IgD-negative memory B cell (primary cell): ENCODE data around the gene SPEM3. TPM values are rescaled to one million over a fixed set of nuclear protein-coding genes. Genes with fewer than 3 reads are reported as not detected.
"Not testable (repeated sequence)": the region's sequence is repeated elsewhere in the genome, so short reads cannot be mapped to it uniquely, and the experiment has no call there.

ENCODE experiments used
- H3K27ac Mint-ChIP-seq, 3 donors: one replicate each; pipeline ENCODE4 v1.8.0; 2020 to 2022; ENCODE audit warnings: mild to moderate bottlenecking in 3 of 3, mixed read lengths in 3 of 3, moderate library complexity in 1 of 3
- H3K27me3 Mint-ChIP-seq: one replicate; pipeline ENCODE4 v1.8.0; 2021; ENCODE audit warnings: mixed read lengths
- H3K36me3 Mint-ChIP-seq: one replicate; pipeline ENCODE4 v1.8.0; 2020; ENCODE audit warnings: mild to moderate bottlenecking, mixed read lengths
- H3K4me1 Mint-ChIP-seq, 3 donors: one replicate each; pipeline ENCODE4 v1.8.0; 2020 to 2022; ENCODE audit warnings: mixed read lengths in 3 of 3, mild to moderate bottlenecking in 1 of 3
- H3K4me3 Mint-ChIP-seq, 4 donors: one replicate each; pipeline ENCODE4 v1.8.0; 2020 to 2022; ENCODE audit warnings: mild to moderate bottlenecking in 4 of 4, mixed read lengths in 4 of 4, moderate library complexity in 3 of 4
- H3K9me3 Mint-ChIP-seq, 3 donors: one replicate each; pipeline ENCODE4 v1.8.0; 2020 to 2021; ENCODE audit warnings: mixed read lengths in 3 of 3, mild to moderate bottlenecking in 1 of 3
- polyA plus RNA-seq: library from polyadenylated mRNA; unstranded; fragments of 300-500 nt; fragmentation: Illumina TruSeq; gene quantifications from one replicate; pipeline ENCODE4 v1.2.3, GENCODE V29; 2021

SPEM3 gene
- polyA plus RNA-seq, 1 donor from 2014 or later, result not detected

GRCh38 chr17:7476494-7476893 is 47.8 kb downstream of the SPEM3 start:
- peaks cover 30 to 38% (median 38%) of the 10 kb centered on the region in 3 donors for H3K4me1 Mint-ChIP-seq
- no peaks in the 10 kb centered on the region for H3K27me3 Mint-ChIP-seq
- H3K4me3 Mint-ChIP-seq, result peak overlapping the region in 3 of 4 donors; percentile 30 to 82 (median 35)
- H3K36me3 Mint-ChIP-seq, result no peaks in the 10 kb centered on the region
- no peaks in the 10 kb centered on the region for H3K9me3 Mint-ChIP-seq
- peak overlapping the region in 2 of 3 donors; percentile 80 to 84 for H3K27ac Mint-ChIP-seq

- peak overlapping the region in 3 of 4 donors; percentile 82 to 95 (median 89) for H3K4me3 Mint-ChIP-seq
- no peaks in the 10 kb centered on the region for H3K27me3 Mint-ChIP-seq
- H3K27ac Mint-ChIP-seq, result peak overlapping the region in 2 of 3 donors; percentile 63 to 84
- H3K9me3 Mint-ChIP-seq, result no peaks in the 10 kb centered on the region
- peaks cover 27 to 34% (median 34%) of the 10 kb centered on the region in 3 donors for H3K4me1 Mint-ChIP-seq
- H3K36me3 Mint-ChIP-seq, result no peaks in the 10 kb centered on the region
These were observed 48.3 kb downstream of the SPEM3 start for GRCh38 chr17:7476951-7477350.

- Mint-ChIP-seq H3K9me3 (no peaks in the 10 kb centered on the region), H3K27ac (peak overlapping the region; percentile 81 to 95 (median 84)), H3K36me3 (no peaks in the 10 kb centered on the region), H3K4me1 (peaks cover 29 to 35% (median 34%) of the 10 kb centered on the region in 3 donors), H3K27me3 (no peaks in the 10 kb centered on the region), H3K4me3 (peak overlapping the region; percentile 82 to 96 (median 92))
These were observed 49.0 kb downstream of the SPEM3 start for GRCh38 chr17:7477392-7478275.

GRCh38 chr17:7478276-7479212 is 49.9 kb downstream of the SPEM3 start:
- Mint-ChIP-seq H3K27me3 (no peaks in the 10 kb centered on the region), H3K9me3 (no peaks in the 10 kb centered on the region), H3K27ac (peak overlapping the region; percentile 81 to 95 (median 84)), H3K4me3 (peak overlapping the region; percentile 82 to 96 (median 92)), H3K4me1 (peaks cover 33 to 35% (median 35%) of the 10 kb centered on the region in 3 donors), H3K36me3 (no peaks in the 10 kb centered on the region)

- peak within 1 kb of the TSS; percentile 96 to 99 (median 98) for H3K27ac Mint-ChIP-seq
- no peaks in the 10 kb centered on the region for H3K9me3 Mint-ChIP-seq
- H3K36me3 Mint-ChIP-seq, result no peaks in the 10 kb centered on the region
- peaks cover 33 to 40% (median 35%) of the 10 kb centered on the region in 3 donors for H3K4me1 Mint-ChIP-seq
- no peaks in the 10 kb centered on the region for H3K27me3 Mint-ChIP-seq
- H3K4me3 Mint-ChIP-seq, result peak within 1 kb of the TSS; percentile 89 to 98 (median 96)
These were observed 50.8 kb downstream of the SPEM3 start, which contains the start of gene ZBTB4 for GRCh38 chr17:7479213-7480088. TSS of gene ZBTB4 (minus strand) at chr17:7479631. CDS start at chr17:7466801, 12,830 bp downstream.

GRCh38 chr17:7480089-7480384 is 51.4 kb downstream of the SPEM3 start:
- Mint-ChIP-seq H3K4me3 (peak overlapping the region; percentile 89 to 98 (median 94)), H3K9me3 (no peaks in the 10 kb centered on the region), H3K4me1 (peaks cover 34 to 45% (median 37%) of the 10 kb centered on the region in 3 donors), H3K27me3 (no peaks in the 10 kb centered on the region), H3K36me3 (no peaks in the 10 kb centered on the region), H3K27ac (peak overlapping the region; percentile 96 to 99 (median 98))

GRCh38 chr17:7481275-7481674 is 52.6 kb downstream of the SPEM3 start, which contains the start of gene SLC35G6:
TSS of gene SLC35G6 (plus strand) at chr17:7481446. CDS start at chr17:7481517, 71 bp downstream.
- not testable (repeated sequence) for H3K27me3 Mint-ChIP-seq, H3K36me3 Mint-ChIP-seq, H3K9me3 Mint-ChIP-seq
- Mint-ChIP-seq H3K27ac (peak within 1 kb of the TSS; percentile 96 to 99 (median 98)), H3K4me1 (peaks cover 39 to 48% (median 43%) of the 10 kb centered on the region in 3 donors), H3K4me3 (peak within 1 kb of the TSS; percentile 84 to 98 (median 92))

- Mint-ChIP-seq H3K4me1 (peaks cover 42 to 46% (median 45%) of the 10 kb centered on the region in 3 donors), H3K4me3 (peak overlapping the region; percentile 51 to 98 (median 69)), H3K27ac (peak overlapping the region in 2 of 3 donors; percentile 71 to 99)
- not testable (repeated sequence) for H3K27me3 Mint-ChIP-seq, H3K9me3 Mint-ChIP-seq, H3K36me3 Mint-ChIP-seq
These were observed 53.4 kb downstream of the SPEM3 start for GRCh38 chr17:7481842-7482741.

Other genes starting within 250 kb of the SPEM3 start
- gene ASGR1, start 249.5 kb upstream of the SPEM3 start, polyA plus RNA-seq, result 0.50 TPM
- gene DLG4, start 209.0 kb upstream of the SPEM3 start, polyA plus RNA-seq, result 0.38 TPM
- 88.6 TPM for gene ACADVL, start 208.9 kb upstream of the SPEM3 start, polyA plus RNA-seq
- gene DVL2, start 194.3 kb upstream of the SPEM3 start, polyA plus RNA-seq, result 32.3 TPM
- 38.2 TPM for gene PHF23, start 189.4 kb upstream of the SPEM3 start, polyA plus RNA-seq
- 1,138 TPM for gene GABARAP, start 186.4 kb upstream of the SPEM3 start, polyA plus RNA-seq
- 48.7 TPM for gene CTDNEP1, start 177.1 kb upstream of the SPEM3 start, polyA plus RNA-seq
- 86.8 TPM for gene ELP5, start 176.6 kb upstream of the SPEM3 start, polyA plus RNA-seq
- gene CLDN7, start 166.4 kb upstream of the SPEM3 start, polyA plus RNA-seq, result 1.2 TPM
- gene SLC2A4, start 147.1 kb upstream of the SPEM3 start, polyA plus RNA-seq, result not detected
- gene YBX2, start 134.2 kb upstream of the SPEM3 start, polyA plus RNA-seq, result not detected
- 221 TPM for gene EIF5A, start 121.2 kb upstream of the SPEM3 start, polyA plus RNA-seq
- gene GPS2, start 113.5 kb upstream of the SPEM3 start, polyA plus RNA-seq, result 128 TPM
- 1.7 TPM for gene NEURL4, start 99.5 kb upstream of the SPEM3 start, polyA plus RNA-seq
- gene ACAP1, start 92.3 kb upstream of the SPEM3 start, polyA plus RNA-seq, result 251 TPM
- 6.8 TPM for gene KCTD11, start 76.7 kb upstream of the SPEM3 start, polyA plus RNA-seq
- not detected for gene TMEM95, start 73.7 kb upstream of the SPEM3 start, polyA plus RNA-seq
- 4.4 TPM for gene TNK1, start 47.8 kb upstream of the SPEM3 start, polyA plus RNA-seq
- gene PLSCR3, start 34.3 kb upstream of the SPEM3 start, polyA plus RNA-seq, result 113 TPM
- gene TMEM256, start 24.8 kb upstream of the SPEM3 start, polyA plus RNA-seq, result 84.7 TPM
- gene NLGN2, start 21.0 kb upstream of the SPEM3 start, polyA plus RNA-seq, result not detected
- not detected for gene SPEM1, start 8.5 kb upstream of the SPEM3 start, polyA plus RNA-seq
- not detected for gene SPEM2, start 3.2 kb upstream of the SPEM3 start, polyA plus RNA-seq
- 25.5 TPM for gene TMEM102, start 6.6 kb downstream of the SPEM3 start, polyA plus RNA-seq
- gene FGF11, start 10.7 kb downstream of the SPEM3 start, polyA plus RNA-seq, result not detected
- 13.8 TPM for gene CHRNB1, start 16.2 kb downstream of the SPEM3 start, polyA plus RNA-seq
- 15.9 TPM for gene ZBTB4, start 50.8 kb downstream of the SPEM3 start, polyA plus RNA-seq
- gene SLC35G6, start 52.6 kb downstream of the SPEM3 start, polyA plus RNA-seq, result not detected
- 55.7 TPM for gene POLR2A, start 55.5 kb downstream of the SPEM3 start, polyA plus RNA-seq
- 45.1 TPM for gene TNFSF12, start 120.2 kb downstream of the SPEM3 start, polyA plus RNA-seq
- gene TNFSF13, start 129.9 kb downstream of the SPEM3 start, polyA plus RNA-seq, result 5.1 TPM
- gene SENP3, start 133.1 kb downstream of the SPEM3 start, polyA plus RNA-seq, result 19.0 TPM
- 26.9 TPM for gene CD68, start 150.8 kb downstream of the SPEM3 start, polyA plus RNA-seq
- 37.9 TPM for gene MPDU1, start 155.0 kb downstream of the SPEM3 start, polyA plus RNA-seq
- gene SOX15, start 161.2 kb downstream of the SPEM3 start, polyA plus RNA-seq, result not detected
- 20.0 TPM for gene FXR2, start 186.0 kb downstream of the SPEM3 start, polyA plus RNA-seq
- gene SAT2, start 199.0 kb downstream of the SPEM3 start, polyA plus RNA-seq, result 37.7 TPM
- gene SHBG, start 201.3 kb downstream of the SPEM3 start, polyA plus RNA-seq, result not detected
- gene ATP1B2, start 222.1 kb downstream of the SPEM3 start, polyA plus RNA-seq, result not detected